ENCODE measurements around the gene TSNAXIP1.

TSNAXIP1 gene

GRCh38 chr16:67855789-67856188, 49.1 kb downstream of the TSNAXIP1 start:
- Histone ChIP-seq H3K9me3 (ENCODE audit: severe bottlenecking) (no peaks in the 10 kb centered on the region), H3K36me3 (peaks cover 61% of the 10 kb centered on the region), H3K27ac (no peak overlapping the region), H3K27me3 (ENCODE audit: insufficient read depth, low read depth, severe bottlenecking) (no peaks in the 10 kb centered on the region), H3K4me3 (ENCODE audit: low read depth, low read length) (no peak overlapping the region)
- no peak for DNase-seq
- no peak for TF ChIP-seq CTCF (IDR thresholded peaks at IDR 0.05; ENCODE audit: low read depth, low read length)

- Histone ChIP-seq H3K27ac (no peak overlapping the region), H3K27me3 (ENCODE audit: insufficient read depth, low read depth, severe bottlenecking) (no peaks in the 10 kb centered on the region), H3K4me3 (ENCODE audit: low read depth, low read length) (no peak overlapping the region), H3K36me3 (peaks cover 57% of the 10 kb centered on the region), H3K9me3 (ENCODE audit: severe bottlenecking) (no peaks in the 10 kb centered on the region)
- no peak for TF ChIP-seq CTCF (IDR thresholded peaks at IDR 0.05; ENCODE audit: low read depth, low read length)
- DNase-seq = no peak
These were observed 50.3 kb downstream of the TSNAXIP1 start for GRCh38 chr16:67856927-67857546.

DNA sequence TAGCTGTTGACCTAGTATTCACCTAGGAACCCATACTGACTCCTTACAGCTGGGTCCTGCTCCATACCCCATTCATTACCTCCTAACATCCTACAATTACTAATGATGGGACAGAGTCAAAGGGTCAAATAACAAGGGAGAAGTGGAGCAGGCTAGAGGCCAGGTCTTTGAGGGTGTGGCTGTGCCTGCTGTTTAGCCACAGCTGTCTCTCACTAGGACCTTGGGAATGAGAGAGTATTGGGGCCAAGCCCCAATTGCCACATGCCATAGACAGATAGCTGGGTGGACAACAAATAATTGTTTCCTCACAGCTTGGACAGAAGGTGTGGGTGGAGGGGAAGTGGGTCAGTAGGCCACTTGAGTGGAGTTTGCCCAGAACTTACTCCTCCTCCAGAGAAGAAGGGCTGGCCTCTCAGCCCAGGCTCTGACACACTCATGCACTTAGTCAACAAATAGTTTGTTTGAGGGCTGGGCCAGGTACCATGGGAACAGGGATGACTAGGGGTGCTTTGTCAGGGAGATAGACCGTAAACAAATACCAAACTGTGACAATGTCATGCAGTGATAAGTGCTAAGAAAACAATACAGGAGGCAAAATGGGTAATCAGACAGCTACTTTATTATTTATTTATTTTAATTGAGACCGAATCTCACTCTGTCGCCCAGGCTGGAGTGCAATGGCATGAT, 51.0 kb downstream of the TSNAXIP1 start:
- Histone ChIP-seq H3K27ac (no peak overlapping the region), H3K36me3 (peaks cover 53% of the 10 kb centered on the region), H3K27me3 (ENCODE audit: insufficient read depth, low read depth, severe bottlenecking) (no peaks in the 10 kb centered on the region), H3K4me3 (ENCODE audit: low read depth, low read length) (no peak overlapping the region), H3K9me3 (ENCODE audit: severe bottlenecking) (no peaks in the 10 kb centered on the region)
- DNase-seq = no peak
- no peak for TF ChIP-seq CTCF (IDR thresholded peaks at IDR 0.05; ENCODE audit: low read depth, low read length)

DNA sequence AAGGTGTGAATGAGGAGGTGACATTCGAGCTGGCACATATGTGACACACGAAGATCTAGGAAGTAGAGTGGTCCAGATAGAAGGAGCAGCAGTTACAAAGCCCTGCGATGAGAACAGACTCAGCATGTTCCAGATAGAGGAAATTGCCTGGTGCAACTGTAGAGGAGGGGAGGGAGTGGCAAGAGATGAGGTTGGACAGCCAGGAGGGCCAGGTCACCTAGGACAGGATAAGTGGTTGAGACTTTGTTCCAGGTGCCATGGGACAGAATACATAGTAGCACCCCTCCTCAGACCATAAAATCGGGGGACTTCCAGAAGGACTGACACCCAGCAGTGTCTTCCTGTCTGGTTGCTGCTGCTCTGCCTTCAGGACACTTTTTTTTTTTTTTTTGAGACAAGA, 51.8 kb downstream of the TSNAXIP1 start:
- no peak for TF ChIP-seq CTCF (IDR thresholded peaks at IDR 0.05; ENCODE audit: low read depth, low read length)
- peaks cover 45% of the 10 kb centered on the region for H3K36me3 ChIP-seq
- no peaks in the 10 kb centered on the region for H3K9me3 ChIP-seq (ENCODE audit: severe bottlenecking)
- H3K27ac ChIP-seq = no peak overlapping the region
- H3K4me3 ChIP-seq (ENCODE audit: low read depth, low read length) = no peak overlapping the region
- H3K27me3 ChIP-seq (ENCODE audit: insufficient read depth, low read depth, severe bottlenecking) = no peaks in the 10 kb centered on the region
- no peak for DNase-seq

- H3K4me3 ChIP-seq (ENCODE audit: low read depth, low read length) = no peak overlapping the region
- H3K27ac ChIP-seq = no peak overlapping the region
- peaks cover 47% of the 10 kb centered on the region for H3K36me3 ChIP-seq
- no peaks in the 10 kb centered on the region for H3K27me3 ChIP-seq (ENCODE audit: insufficient read depth, low read depth, severe bottlenecking)
- DNase-seq = no peak
- no peak for TF ChIP-seq CTCF (IDR thresholded peaks at IDR 0.05; ENCODE audit: low read depth, low read length)
- no peaks in the 10 kb centered on the region for H3K9me3 ChIP-seq (ENCODE audit: severe bottlenecking)
These were observed 54.1 kb downstream of the TSNAXIP1 start for GRCh38 chr16:67860589-67861398.

All from WERI-Rb-1 (cell line).